Anterior cingulate cortex (tissue), 58 donors: ENCODE results near the gene TMEM52.
"Not testable (repeated sequence)": the region's sequence is repeated elsewhere in the genome, so short reads cannot be mapped to it uniquely, and the experiment has no call there.

ENCODE experiments used
- DNase-seq, 58 donors: peaks; one replicate each; lab custom pipeline; 2025; lab: John Stamatoyannopoulos, UW

Gene TMEM52

GRCh38 chr1:1898246-1898933, 20.7 kb downstream of the TMEM52 start:
- DNase-seq, result no peak

- no peak for DNase-seq
Measured at GRCh38 chr1:1895456-1896336, 23.4 kb downstream of the TMEM52 start.

GRCh38 chr1:1895060-1895418, 24.0 kb downstream of the TMEM52 start:
- no peak for DNase-seq

GRCh38 chr1:1894354-1895059, 24.6 kb downstream of the TMEM52 start:
- no peak for DNase-seq

- DNase-seq, result no peak
Measured at GRCh38 chr1:1893997-1894353, 25.1 kb downstream of the TMEM52 start.

- no peak for DNase-seq
Measured at GRCh38 chr1:1893291-1893985, 25.6 kb downstream of the TMEM52 start.

- no peak for DNase-seq
Measured at GRCh38 chr1:1892763-1893120, 26.3 kb downstream of the TMEM52 start.

- peak in 1 of 58 donors; percentile 22 for DNase-seq
Measured at GRCh38 chr1:1892079-1892762, 26.9 kb downstream of the TMEM52 start.

GRCh38 chr1:1891349-1892078, 27.6 kb downstream of the TMEM52 start:
- peak in 43 of 58 donors; percentile 46 to 90 (median 75) for DNase-seq

- DNase-seq, result peak; percentile 25 to 90 (median 80)
Measured at GRCh38 chr1:1890506-1891348, 28.4 kb downstream of the TMEM52 start, which contains the start of gene GNB1. GNB1 (minus strand) TSS chr1:1891087; CDS start chr1:1825453, 65,634 bp downstream.

- peak in 20 of 58 donors; percentile 14 to 65 (median 43) for DNase-seq
Measured at GRCh38 chr1:1889847-1890505, 29.1 kb downstream of the TMEM52 start.

- DNase-seq, result no peak
Measured at GRCh38 chr1:1889090-1889750, 29.9 kb downstream of the TMEM52 start.

- not testable (repeated sequence) for DNase-seq
Measured at GRCh38 chr1:1883890-1884289, 35.2 kb downstream of the TMEM52 start.

- no peak for DNase-seq
Measured at GRCh38 chr1:1883092-1883873, 35.8 kb downstream of the TMEM52 start.

GRCh38 chr1:1881727-1882126, 37.4 kb downstream of the TMEM52 start:
- no peak for DNase-seq

GRCh38 chr1:1880617-1881312, 38.3 kb downstream of the TMEM52 start:
- DNase-seq, result no peak
